ENCODE results near the gene OLA1.

- TF ChIP-seq POLR2AphosphoS5 (IDR thresholded peaks at IDR 0.05) (no peak), CTCF (IDR thresholded peaks at IDR 0.05) (no peak)
Observed at GRCh38 chr2:174072857-174073256, 175.5 kb downstream of the OLA1 start.

Measured in sigmoid colon (tissue), 4 donors.